Activated CD8-positive, alpha-beta memory T cell treated with anti-CD3 and anti-CD28 coated beads, Interleukin-2, amount 50 U/mL, for 48 hours (primary cell): ENCODE data around the gene ULBP3.
"Not testable (repeated sequence)": the region's sequence is repeated elsewhere in the genome, so short reads cannot be mapped to it uniquely, and the experiment has no call there.

ENCODE experiments used
- DNase-seq: peaks from one replicate; pipeline ENCODE4 v3.0.0-alpha.2; 2020

ULBP3 gene

GRCh38 chr6:150075034-150075421 is 6.1 kb upstream of the ULBP3 start:
- no peak for DNase-seq

- DNase-seq = not testable (repeated sequence)
Measured at GRCh38 chr6:150074396-150075033, 5.6 kb upstream of the ULBP3 start.

- DNase-seq = peak; percentile 63
Measured at GRCh38 chr6:150072201-150072600, 3.3 kb upstream of the ULBP3 start.

GRCh38 chr6:150070236-150070818 is 1.4 kb upstream of the ULBP3 start:
- no peak for DNase-seq

- no peak for DNase-seq
Measured at GRCh38 chr6:150069706-150070105, 785 bp upstream of the ULBP3 start.

GRCh38 chr6:150068151-150068550 is 770 bp downstream of the ULBP3 start:
- DNase-seq = no peak

GRCh38 chr6:150065083-150065482 is 3.8 kb downstream of the ULBP3 start:
- DNase-seq = no peak

GRCh38 chr6:150063640-150064039 is 5.3 kb downstream of the ULBP3 start:
- no peak for DNase-seq

GRCh38 chr6:150059973-150060372 is 8.9 kb downstream of the ULBP3 start:
- DNase-seq = not testable (repeated sequence)

GRCh38 chr6:150058986-150059385 is 9.9 kb downstream of the ULBP3 start:
- no peak for DNase-seq

GRCh38 chr6:150058231-150058792 is 10.6 kb downstream of the ULBP3 start:
- DNase-seq = no peak

GRCh38 chr6:150057501-150057951 is 11.4 kb downstream of the ULBP3 start:
- DNase-seq = no peak

- DNase-seq = no peak
Measured at GRCh38 chr6:150056916-150057315, 12.0 kb downstream of the ULBP3 start.

GRCh38 chr6:150056156-150056555 is 12.8 kb downstream of the ULBP3 start:
- DNase-seq = no peak

GRCh38 chr6:150055131-150055530 is 13.8 kb downstream of the ULBP3 start:
- DNase-seq = no peak

- no peak for DNase-seq
Measured at GRCh38 chr6:150053450-150053849, 15.5 kb downstream of the ULBP3 start.

- DNase-seq = no peak
Measured at GRCh38 chr6:150050846-150051245, 18.1 kb downstream of the ULBP3 start.

GRCh38 chr6:150048099-150048498 is 20.8 kb downstream of the ULBP3 start:
- DNase-seq = no peak

- no peak for DNase-seq
Measured at GRCh38 chr6:150046943-150047342, 22.0 kb downstream of the ULBP3 start.

GRCh38 chr6:150044621-150045145 is 24.2 kb downstream of the ULBP3 start:
- DNase-seq = no peak

GRCh38 chr6:150043501-150044412 is 25.2 kb downstream of the ULBP3 start:
- no peak for DNase-seq

GRCh38 chr6:150043096-150043495 is 25.8 kb downstream of the ULBP3 start:
- DNase-seq = no peak
